ENCODE measurements around the gene CUX1.

- TF ChIP-seq, protein P1, sequence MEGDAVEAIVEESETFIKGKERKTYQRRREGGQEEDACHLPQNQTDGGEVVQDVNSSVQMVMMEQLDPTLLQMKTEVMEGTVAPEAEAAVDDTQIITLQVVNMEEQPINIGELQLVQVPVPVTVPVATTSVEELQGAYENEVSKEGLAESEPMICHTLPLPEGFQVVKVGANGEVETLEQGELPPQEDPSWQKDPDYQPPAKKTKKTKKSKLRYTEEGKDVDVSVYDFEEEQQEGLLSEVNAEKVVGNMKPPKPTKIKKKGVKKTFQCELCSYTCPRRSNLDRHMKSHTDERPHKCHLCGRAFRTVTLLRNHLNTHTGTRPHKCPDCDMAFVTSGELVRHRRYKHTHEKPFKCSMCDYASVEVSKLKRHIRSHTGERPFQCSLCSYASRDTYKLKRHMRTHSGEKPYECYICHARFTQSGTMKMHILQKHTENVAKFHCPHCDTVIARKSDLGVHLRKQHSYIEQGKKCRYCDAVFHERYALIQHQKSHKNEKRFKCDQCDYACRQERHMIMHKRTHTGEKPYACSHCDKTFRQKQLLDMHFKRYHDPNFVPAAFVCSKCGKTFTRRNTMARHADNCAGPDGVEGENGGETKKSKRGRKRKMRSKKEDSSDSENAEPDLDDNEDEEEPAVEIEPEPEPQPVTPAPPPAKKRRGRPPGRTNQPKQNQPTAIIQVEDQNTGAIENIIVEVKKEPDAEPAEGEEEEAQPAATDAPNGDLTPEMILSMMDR (IDR thresholded peaks at IDR 0.05) = no peak
- no peak for TF ChIP-seq POLR2A (IDR thresholded peaks at IDR 0.05)
These were observed 151.5 kb downstream of the CUX1 start for GRCh38 chr7:101968720-101969466.

All from ovary (tissue), 3 donors.